ENCODE results near the gene LHFPL6.

Gene LHFPL6

GRCh38 chr13:39590466-39591036 is 12.4 kb downstream of the LHFPL6 start:
- no peak for DNase-seq

DNA sequence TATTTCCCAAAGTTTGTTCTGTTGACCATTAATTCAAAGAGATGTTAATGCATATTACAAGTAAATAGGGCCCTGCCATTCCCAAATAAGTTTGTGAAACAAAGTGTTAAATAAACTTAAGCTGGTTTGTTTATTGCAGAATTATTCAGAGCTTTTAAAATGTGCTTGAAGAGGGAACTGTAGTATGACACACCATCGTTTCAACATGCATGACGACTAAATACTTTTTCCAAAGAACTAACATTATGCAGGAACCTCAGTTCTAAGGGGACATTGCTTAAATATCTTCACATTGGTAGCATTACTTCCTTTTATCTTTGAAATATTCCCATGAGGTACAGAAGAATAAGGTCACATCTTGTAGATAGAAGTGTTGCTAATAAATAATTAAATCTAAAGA is 14.6 kb downstream of the LHFPL6 start:
- DNase-seq: no peak

GRCh38 chr13:39587939-39588338 is 15.1 kb downstream of the LHFPL6 start:
- no peak for DNase-seq

DNA sequence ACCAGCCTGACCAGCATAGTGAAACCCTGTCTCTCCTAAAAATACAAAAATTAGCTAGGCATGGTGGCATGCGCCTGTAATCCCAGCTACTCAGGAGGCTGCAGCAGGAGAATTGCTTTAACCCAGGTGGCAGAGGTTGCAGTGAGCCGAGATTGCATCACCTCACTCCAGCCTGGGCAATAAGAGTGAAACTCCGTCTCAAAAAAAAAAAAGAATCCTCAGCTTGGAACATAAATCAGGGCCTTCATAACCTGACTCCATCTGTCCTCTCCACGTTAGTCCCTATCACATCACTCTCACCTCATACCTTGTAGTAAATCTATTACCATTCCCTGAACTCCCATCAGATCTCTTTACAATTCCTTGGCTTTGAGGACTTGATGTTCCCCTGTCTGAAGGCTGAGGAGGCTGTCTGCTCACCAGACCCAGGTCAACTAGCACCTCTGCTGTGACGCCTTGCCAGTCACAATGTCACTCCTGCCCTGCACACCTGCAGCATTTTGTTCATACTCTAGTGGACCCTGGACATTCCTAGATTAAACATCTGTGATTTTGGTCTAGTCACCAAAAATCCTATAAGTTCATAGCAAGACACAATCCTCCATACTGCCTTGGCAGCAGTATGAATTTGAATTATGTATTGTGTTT is 15.9 kb downstream of the LHFPL6 start:
- DNase-seq: no peak

DNA sequence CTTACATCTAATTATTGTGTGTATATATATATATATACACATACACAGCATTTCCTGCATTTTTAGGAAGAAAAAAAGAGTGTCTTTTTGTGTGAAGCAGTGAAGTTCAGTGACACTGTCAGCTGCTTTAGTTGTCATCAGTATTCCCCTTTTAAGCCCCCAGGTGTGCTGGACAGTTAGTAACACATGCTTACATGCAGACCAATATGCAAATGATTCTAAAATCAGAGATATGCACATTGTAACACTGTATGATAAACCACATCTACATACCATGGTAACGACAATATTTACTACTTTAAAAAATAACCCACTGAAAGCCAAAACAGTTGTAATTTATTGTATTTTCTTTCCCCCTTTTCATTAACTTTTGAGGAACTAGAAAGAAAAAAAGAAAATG is 16.8 kb downstream of the LHFPL6 start:
- no peak for DNase-seq

GRCh38 chr13:39585219-39585618 is 17.8 kb downstream of the LHFPL6 start:
- no peak for DNase-seq

GRCh38 chr13:39580881-39581575 is 22.0 kb downstream of the LHFPL6 start:
- DNase-seq: no peak

DNA sequence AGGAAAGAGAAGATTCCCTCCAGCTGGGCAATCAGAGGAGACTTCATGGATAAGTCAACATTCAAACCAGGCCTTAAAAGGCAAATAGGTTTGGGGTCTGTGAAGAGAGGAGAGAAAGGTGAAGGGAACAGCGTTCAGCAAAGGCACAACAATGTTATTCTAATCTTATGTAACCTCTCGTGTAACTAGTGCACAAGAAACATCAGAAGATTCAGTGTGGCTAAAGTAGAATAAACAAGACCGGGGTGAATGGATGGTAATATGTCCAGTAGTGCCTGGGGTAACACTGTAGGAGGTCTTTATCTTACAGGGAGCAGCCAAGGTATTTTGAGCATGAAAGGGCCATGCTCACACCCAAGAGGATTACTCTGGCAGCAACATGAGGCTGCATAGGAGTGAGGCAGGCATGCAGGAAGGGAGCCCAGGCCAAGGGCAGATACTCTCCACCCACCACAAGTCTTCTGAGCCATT is 24.1 kb downstream of the LHFPL6 start:
- no peak for DNase-seq

DNA sequence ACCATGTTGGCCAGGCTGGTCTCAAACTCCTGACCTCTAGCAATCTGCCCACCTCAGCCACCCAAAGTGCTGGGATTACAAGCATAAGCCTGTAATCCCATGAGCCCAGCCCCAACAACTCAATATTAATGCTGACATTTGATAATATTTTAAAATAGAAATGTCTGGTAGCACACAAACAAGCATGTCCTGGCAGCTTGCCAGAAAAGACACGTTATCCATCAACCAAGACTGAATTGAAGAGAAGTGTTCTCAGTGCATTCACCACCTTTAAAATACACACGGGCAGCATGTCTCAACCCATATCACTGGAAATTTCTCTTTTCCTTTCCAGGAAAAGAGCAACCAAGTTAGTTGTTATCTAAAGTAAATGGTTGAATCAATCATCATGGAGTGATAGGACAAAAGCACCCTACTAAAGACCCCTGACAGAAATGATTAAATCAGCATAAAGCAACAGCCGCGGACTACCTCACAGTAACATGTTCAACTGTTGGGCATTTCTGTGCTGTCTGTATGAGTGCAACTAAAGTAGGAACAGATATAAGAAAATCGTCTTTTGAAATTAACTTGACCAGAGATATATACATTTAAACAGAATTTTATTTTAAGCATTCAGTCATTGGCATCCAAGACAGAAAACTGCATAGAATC is 25.0 kb downstream of the LHFPL6 start:
- no peak for DNase-seq

- no peak for DNase-seq
Observed at GRCh38 chr13:39577203-39577602, 25.8 kb downstream of the LHFPL6 start.

DNA sequence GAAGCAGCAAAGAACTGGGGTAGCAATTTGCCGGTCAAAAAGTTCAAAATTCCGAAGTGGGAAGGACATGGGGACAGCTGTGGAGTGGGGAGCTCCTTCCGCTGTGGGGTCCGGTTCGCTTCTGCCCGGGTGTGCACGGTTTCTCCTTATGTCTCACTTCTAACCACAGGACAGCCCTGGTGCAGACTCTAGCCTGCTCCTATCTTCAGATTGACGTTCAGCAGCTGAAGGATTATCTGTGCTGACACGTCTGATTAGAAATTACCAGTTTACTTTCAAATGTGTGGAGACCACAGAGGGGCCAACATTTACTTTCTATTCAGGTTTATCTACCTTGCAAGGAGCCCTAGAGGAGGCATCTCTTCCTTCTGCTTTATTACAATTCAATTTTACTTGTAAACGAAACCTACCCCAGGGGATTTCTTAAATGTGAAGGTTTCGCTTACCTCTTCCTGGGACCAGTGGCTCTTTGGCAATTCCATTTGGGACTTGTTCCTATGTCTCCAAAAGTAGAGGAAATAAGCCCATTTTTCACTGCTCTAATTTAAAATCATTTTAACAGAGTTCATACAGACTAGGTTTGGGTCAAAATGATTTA is 27.3 kb downstream of the LHFPL6 start:
- DNase-seq: no peak

GRCh38 chr13:39571502-39572092 is 31.4 kb downstream of the LHFPL6 start:
- DNase-seq: no peak

DNA sequence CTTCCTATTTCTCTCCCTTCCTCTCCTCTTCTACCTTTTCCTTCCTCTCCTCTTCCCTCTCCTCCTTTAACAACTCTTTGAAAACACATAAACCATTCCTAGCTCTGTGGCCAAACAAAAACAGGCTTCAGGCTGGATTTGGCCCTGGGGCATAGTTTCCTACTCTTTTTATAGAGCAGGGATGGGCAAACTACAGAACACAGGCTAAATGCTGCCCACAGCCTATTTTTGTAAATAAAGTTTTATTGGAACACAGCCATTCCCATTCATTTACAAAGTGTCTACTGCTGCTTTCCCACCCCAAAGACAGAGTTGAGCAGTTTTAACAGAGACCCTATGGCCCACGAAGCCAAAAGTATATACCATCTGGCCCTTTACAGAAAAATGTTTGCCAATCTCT is 35.4 kb downstream of the LHFPL6 start:
- DNase-seq: no peak

DNA sequence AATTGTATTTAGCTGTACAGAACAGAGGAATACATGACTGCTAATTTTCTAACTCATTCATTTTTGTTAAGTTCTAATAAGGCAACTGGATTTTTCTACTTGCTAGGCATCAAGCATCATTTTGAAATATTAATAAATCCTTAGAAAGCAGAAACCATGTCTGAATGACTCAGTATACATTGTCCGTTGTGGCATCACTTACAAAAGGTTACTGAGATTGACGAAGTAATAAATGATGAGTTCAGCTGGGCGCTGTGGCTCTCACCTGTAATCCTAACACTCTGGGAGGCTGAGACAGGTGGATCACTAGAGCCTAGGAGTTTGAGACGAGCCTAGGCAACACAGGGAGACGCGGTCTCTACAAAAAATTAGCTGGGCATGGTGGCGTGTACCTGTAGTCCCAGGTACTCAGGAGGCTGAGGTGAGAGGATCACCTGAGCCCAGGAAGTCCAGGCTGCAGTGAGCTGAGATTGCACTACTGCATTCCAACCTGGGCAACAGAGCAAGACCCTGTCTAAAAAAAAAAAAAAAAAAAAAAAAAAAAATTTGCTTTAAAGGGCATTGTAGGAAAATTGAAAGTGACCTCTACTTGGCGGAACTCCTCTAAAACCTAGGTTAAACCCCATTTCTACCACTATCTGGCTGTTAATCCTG is 36.6 kb downstream of the LHFPL6 start:
- DNase-seq: no peak

DNA sequence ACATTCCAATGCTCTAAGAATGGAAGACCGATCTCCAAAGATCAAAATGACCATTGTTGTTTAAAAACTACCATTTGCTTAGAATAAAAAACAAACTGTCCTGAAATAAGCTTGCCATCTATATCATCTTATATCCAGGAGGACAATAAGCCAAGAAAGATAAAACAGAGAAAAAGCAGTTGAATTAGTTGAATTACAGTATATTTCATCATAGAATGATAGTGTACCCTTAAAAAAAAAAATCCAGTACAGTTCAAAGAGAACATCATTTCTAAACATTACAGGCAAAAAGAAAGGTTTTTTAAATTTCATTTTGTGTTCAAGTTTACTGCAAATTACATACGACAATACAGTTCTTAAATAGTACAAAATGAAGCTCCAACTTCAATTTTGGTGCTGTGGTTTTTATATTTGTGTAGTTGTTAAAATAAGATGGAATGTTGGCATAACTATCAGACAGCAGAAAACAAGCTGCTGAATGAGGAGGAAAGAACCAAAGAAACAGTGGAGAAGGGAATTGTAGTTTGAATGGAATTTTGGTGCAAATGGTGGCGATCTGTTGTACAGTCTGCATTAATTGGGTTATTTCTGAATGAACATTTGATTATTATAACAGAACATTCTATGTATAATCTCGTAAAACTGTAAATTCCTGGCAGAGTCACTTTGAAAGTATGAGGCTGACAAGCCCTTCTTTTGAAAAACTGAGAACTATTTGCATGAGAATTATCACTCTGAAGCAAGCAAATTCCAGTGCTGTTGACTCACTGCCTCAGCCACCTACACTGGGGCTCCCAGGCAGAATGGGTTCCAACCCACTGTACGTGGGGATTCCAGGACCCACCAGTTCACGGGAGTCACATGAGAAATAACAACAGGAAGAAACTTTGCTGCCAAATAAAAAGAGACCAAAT is 37.7 kb downstream of the LHFPL6 start:
- no peak for DNase-seq

GRCh38 chr13:39563470-39563735 is 39.6 kb downstream of the LHFPL6 start:
- no peak for DNase-seq

DNA sequence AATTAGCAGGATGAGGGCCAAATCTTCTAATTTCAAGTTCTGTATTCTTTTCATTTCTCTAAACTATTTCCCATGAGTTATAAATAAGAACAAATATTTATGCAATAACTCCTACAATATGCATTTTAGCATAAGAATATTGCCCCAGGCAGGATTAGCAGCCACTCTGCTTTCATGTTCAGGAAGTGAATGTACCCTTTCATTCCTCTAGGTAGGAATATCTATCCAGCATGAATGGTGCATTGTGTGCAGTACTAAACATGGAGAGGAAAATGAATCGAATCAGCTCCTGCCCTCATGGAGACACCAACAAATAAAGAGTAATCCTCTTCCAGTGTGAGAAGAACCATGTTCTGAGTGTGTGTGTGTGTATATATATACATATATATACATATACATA is 41.0 kb downstream of the LHFPL6 start:
- DNase-seq: no peak

DNA sequence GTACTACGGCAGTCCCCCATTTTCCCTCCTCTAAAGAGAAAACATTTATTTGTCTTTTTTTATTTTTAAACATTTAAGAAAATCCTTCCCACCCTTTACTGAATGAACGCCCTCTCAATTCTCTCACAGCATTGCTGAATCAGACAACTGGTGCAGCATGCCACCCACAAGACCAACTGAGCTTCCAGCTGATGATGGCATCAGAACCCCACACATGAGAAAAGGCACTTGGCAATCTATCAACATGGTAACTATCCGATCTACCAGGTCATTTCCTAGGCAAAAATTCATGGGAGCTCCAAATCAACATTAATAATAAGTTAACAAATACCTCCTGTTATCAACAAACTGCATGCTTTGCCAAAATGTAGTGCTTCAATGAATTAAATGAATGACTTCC is 43.1 kb downstream of the LHFPL6 start:
- DNase-seq: no peak

DNA sequence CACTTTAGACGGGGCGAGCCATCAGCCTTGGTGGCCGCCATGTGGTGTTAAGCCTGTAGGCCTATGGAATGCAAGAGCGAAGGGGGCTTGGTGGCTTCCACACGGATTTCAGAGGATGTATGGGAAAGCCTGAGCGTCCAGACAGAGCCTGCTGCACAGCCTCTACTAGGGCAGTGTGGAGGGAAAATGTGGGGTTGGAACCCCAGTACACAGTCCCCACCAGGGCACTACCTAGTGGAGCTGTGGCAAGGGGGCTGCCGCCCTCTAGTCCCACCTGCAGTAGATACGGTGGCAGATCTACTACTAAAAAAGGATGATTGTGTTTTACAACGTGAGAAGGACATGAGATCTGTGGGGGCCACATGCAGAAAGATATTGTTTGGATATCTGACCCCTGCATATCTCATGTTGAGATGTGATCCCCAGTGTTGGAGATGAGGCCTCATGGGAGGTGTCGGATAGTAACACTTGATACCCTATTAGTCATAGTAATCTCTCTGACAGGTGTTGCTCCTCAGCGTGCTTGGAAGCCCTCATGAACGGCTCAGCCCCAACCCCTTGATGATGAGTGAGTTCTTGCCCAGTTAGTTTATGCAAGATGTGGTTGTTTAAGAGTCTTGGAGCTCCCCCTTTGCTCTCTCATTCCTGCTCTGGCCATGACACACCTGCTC is 45.6 kb downstream of the LHFPL6 start:
- DNase-seq: no peak

- DNase-seq: no peak
Observed at GRCh38 chr13:39556866-39557265, 46.1 kb downstream of the LHFPL6 start.

- no peak for DNase-seq
Observed at GRCh38 chr13:39554371-39554770, 48.6 kb downstream of the LHFPL6 start.

All from SIG-M5 (cell line).